OCI-LY3 (cell line): ENCODE data around the gene WDPCP.

ENCODE experiments used
- CTCF ChIP-seq: fragments of 200-600, 300-600 bp; sonication (generic); IDR thresholded peaks from 2 replicates; pipeline ENCODE4 v1.5.1; 2014; ENCODE audit warnings: antibody characterized with exemption, low read length, low read depth
- EZH2phosphoT487 ChIP-seq: fragments of 200-600 bp; shearing (Covaris generic); IDR thresholded peaks from 2 replicates; pipeline ENCODE4 v1.6.1; 2018; ENCODE audit warnings: antibody characterized with exemption, mixed run types, low read depth

DNA sequence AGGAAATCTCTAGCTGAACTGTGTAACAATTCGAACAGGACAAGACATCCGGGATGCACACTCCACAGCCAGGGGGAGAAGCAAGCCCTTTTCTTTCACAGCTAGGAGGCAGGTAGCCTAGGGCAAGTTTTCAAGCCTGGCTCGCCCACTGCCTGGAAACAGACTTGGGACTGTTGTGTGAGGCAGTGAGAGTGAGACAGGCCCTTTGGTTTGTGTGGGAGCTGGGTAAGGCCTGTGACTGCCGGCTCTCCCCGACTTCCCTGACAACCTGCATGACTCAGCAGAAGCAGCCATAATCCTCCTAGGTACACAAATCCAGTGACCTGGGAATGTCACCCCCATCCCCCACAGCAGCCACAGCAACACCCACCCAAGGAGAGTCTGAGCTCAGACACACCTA is 179.7 kb downstream of the WDPCP start:
- TF ChIP-seq CTCF (no peak), EZH2phosphoT487 (no peak)
